DMS114 treated with DMSO at 0.1 percent for 48 hours (cell line): ENCODE measurements around the gene IMMP2L.

Experiments used
- DNase-seq: peaks from one replicate; lab custom pipeline; 2025; ENCODE audit not compliant: unreplicated experiment; lab: John Stamatoyannopoulos, UW

IMMP2L gene

GRCh38 chr7:111051832-111052231 lies 510.5 kb downstream of the IMMP2L start:
- no peak for DNase-seq

- DNase-seq = no peak
Observed at GRCh38 chr7:111050875-111051416, 511.3 kb downstream of the IMMP2L start.

- no peak for DNase-seq
Observed at GRCh38 chr7:111049971-111050680, 512.2 kb downstream of the IMMP2L start.

GRCh38 chr7:111047595-111047994 lies 514.7 kb downstream of the IMMP2L start:
- DNase-seq = no peak

GRCh38 chr7:111045449-111045848 lies 516.8 kb downstream of the IMMP2L start:
- no peak for DNase-seq

GRCh38 chr7:111043561-111043960 lies 518.7 kb downstream of the IMMP2L start:
- no peak for DNase-seq

GRCh38 chr7:111042842-111043241 lies 519.5 kb downstream of the IMMP2L start:
- DNase-seq = no peak

GRCh38 chr7:111041577-111041976 lies 520.7 kb downstream of the IMMP2L start:
- DNase-seq = no peak

- no peak for DNase-seq
Observed at GRCh38 chr7:111038185-111038584, 524.1 kb downstream of the IMMP2L start.

GRCh38 chr7:111031916-111032315 lies 530.4 kb downstream of the IMMP2L start:
- DNase-seq = no peak

GRCh38 chr7:111030336-111030735 lies 532.0 kb downstream of the IMMP2L start:
- DNase-seq = no peak

GRCh38 chr7:111029574-111030251 lies 532.6 kb downstream of the IMMP2L start:
- DNase-seq = no peak

GRCh38 chr7:111029141-111029572 lies 533.1 kb downstream of the IMMP2L start:
- DNase-seq = no peak

- DNase-seq = no peak
Observed at GRCh38 chr7:111027396-111027795, 534.9 kb downstream of the IMMP2L start.

- no peak for DNase-seq
Observed at GRCh38 chr7:111026806-111027205, 535.5 kb downstream of the IMMP2L start.

- DNase-seq = no peak
Observed at GRCh38 chr7:111026343-111026742, 535.9 kb downstream of the IMMP2L start.

- DNase-seq = no peak
Observed at GRCh38 chr7:111025006-111025405, 537.3 kb downstream of the IMMP2L start.

GRCh38 chr7:111018960-111019736 lies 543.1 kb downstream of the IMMP2L start:
- no peak for DNase-seq

- no peak for DNase-seq
Observed at GRCh38 chr7:111018447-111018846, 543.8 kb downstream of the IMMP2L start.

GRCh38 chr7:111014079-111014478 lies 548.2 kb downstream of the IMMP2L start:
- DNase-seq = no peak

GRCh38 chr7:111012799-111013675 lies 549.3 kb downstream of the IMMP2L start:
- DNase-seq = no peak
